Breast epithelium (tissue), 3 donors: ENCODE data around the gene CTNND2.

Source experiments
- POLR2A ChIP-seq: fragments of 450-650 bp; IDR thresholded peaks from one replicate; pipeline ENCODE4 v1.6.1; 2016; ENCODE audit warnings: antibody characterized with exemption, mild to moderate bottlenecking, moderate library complexity
- POLR2AphosphoS5 ChIP-seq, 3 donors: sonication (generic); formaldehyde crosslinking; IDR thresholded peaks; one replicate each; pipeline ENCODE4 v1.6.1; 2017; ENCODE audit warnings: antibody characterized with exemption in 3 of 3
- TF ChIP-seq, protein P1 (sequence below), 3 donors: fragments of 450-650 bp; IDR thresholded peaks; one replicate each; pipeline ENCODE4 v1.5.1; 2016 to 2017; ENCODE audit warnings: antibody characterized with exemption in 3 of 3, mild to moderate bottlenecking in 3 of 3, moderate library complexity in 3 of 3

DNA sequence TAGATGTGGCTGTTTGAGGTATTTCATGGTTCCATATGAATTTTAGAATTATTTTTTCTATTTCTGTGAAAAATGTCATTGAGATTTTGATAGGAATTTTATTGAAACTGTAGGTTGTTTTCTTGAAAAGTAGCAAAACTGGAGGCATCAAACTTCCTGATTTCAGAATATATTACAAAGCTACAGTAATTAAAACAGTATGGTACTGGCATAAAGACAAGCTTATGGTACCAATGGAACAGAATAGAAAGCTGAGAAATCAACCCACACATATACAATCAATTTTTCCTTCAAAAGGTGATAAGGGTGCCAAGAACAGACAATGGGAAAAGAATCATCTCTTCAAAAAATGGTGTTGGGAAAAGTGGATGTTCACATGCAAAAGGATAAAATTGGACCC, 945.5 kb downstream of the CTNND2 start:
- TF ChIP-seq, protein P1, sequence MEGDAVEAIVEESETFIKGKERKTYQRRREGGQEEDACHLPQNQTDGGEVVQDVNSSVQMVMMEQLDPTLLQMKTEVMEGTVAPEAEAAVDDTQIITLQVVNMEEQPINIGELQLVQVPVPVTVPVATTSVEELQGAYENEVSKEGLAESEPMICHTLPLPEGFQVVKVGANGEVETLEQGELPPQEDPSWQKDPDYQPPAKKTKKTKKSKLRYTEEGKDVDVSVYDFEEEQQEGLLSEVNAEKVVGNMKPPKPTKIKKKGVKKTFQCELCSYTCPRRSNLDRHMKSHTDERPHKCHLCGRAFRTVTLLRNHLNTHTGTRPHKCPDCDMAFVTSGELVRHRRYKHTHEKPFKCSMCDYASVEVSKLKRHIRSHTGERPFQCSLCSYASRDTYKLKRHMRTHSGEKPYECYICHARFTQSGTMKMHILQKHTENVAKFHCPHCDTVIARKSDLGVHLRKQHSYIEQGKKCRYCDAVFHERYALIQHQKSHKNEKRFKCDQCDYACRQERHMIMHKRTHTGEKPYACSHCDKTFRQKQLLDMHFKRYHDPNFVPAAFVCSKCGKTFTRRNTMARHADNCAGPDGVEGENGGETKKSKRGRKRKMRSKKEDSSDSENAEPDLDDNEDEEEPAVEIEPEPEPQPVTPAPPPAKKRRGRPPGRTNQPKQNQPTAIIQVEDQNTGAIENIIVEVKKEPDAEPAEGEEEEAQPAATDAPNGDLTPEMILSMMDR (IDR thresholded peaks at IDR 0.05) = no peak
- TF ChIP-seq POLR2A (no peak), POLR2AphosphoS5 (IDR thresholded peaks at IDR 0.05) (no peak)
